OCI-LY3 (cell line): Measurements from ENCODE around the gene SYNPO2.

Experiments used
- CTCF ChIP-seq: fragments of 200-600, 300-600 bp; sonication (generic); IDR thresholded peaks from 2 replicates; pipeline ENCODE4 v1.5.1; 2014; ENCODE audit warnings: antibody characterized with exemption, low read length, low read depth
- EZH2phosphoT487 ChIP-seq: fragments of 200-600 bp; shearing (Covaris generic); IDR thresholded peaks from 2 replicates; pipeline ENCODE4 v1.6.1; 2018; ENCODE audit warnings: antibody characterized with exemption, mixed run types, low read depth

- TF ChIP-seq CTCF (no peak), EZH2phosphoT487 (no peak)
Measured at GRCh38 chr4:119082661-119083060, 194.0 kb downstream of the SYNPO2 start.
